Activated naive CD4-positive, alpha-beta T cell treated with anti-CD3 and anti-CD28 coated beads, Interleukin-2, amount 50 U/mL, for 24 hours (primary cell): ENCODE data around the gene ADIPOR2.

ENCODE experiments used
- H3K27ac Mint-ChIP-seq: one replicate; pipeline ENCODE4 v1.8.0; 2021; ENCODE audit warnings: mild to moderate bottlenecking, mixed read lengths
- H3K27me3 Mint-ChIP-seq: one replicate; pipeline ENCODE4 v1.8.0; 2021; ENCODE audit warnings: mixed read lengths
- H3K36me3 Mint-ChIP-seq: one replicate; pipeline ENCODE4 v1.8.0; 2021; ENCODE audit warnings: mixed read lengths
- H3K4me1 Mint-ChIP-seq: one replicate; pipeline ENCODE4 v1.8.0; 2021; ENCODE audit warnings: mixed read lengths
- H3K4me3 Mint-ChIP-seq: one replicate; pipeline ENCODE4 v1.8.0; 2021; ENCODE audit warnings: mild to moderate bottlenecking, mixed read lengths
- H3K9me3 Mint-ChIP-seq: one replicate; pipeline ENCODE4 v1.8.0; 2021; ENCODE audit warnings: mixed read lengths

The ADIPOR2 gene

GRCh38 chr12:1763153-1763552 lies 72.3 kb downstream of the ADIPOR2 start:
- Mint-ChIP-seq H3K4me1 (peaks cover 26% of the 10 kb centered on the region), H3K36me3 (peaks cover 8% of the 10 kb centered on the region), H3K4me3 (no peak overlapping the region), H3K27ac (no peak overlapping the region), H3K27me3 (no peaks in the 10 kb centered on the region), H3K9me3 (no peaks in the 10 kb centered on the region)

- peaks cover 3% of the 10 kb centered on the region for H3K36me3 Mint-ChIP-seq
- no peak overlapping the region for H3K4me3 Mint-ChIP-seq
- no peaks in the 10 kb centered on the region for H3K27me3 Mint-ChIP-seq
- H3K27ac Mint-ChIP-seq = no peak overlapping the region
- H3K4me1 Mint-ChIP-seq = peaks cover 21% of the 10 kb centered on the region
- no peaks in the 10 kb centered on the region for H3K9me3 Mint-ChIP-seq
Observed at GRCh38 chr12:1766110-1766509, 75.2 kb downstream of the ADIPOR2 start.

- Mint-ChIP-seq H3K27me3 (no peaks in the 10 kb centered on the region), H3K4me3 (no peak overlapping the region), H3K36me3 (peaks cover 3% of the 10 kb centered on the region), H3K27ac (no peak overlapping the region), H3K4me1 (peaks cover 23% of the 10 kb centered on the region), H3K9me3 (no peaks in the 10 kb centered on the region)
Observed at GRCh38 chr12:1767407-1768090, 76.7 kb downstream of the ADIPOR2 start.

GRCh38 chr12:1768615-1769014 lies 77.7 kb downstream of the ADIPOR2 start:
- H3K4me1 Mint-ChIP-seq = peaks cover 24% of the 10 kb centered on the region
- no peaks in the 10 kb centered on the region for H3K9me3 Mint-ChIP-seq
- H3K27me3 Mint-ChIP-seq = no peaks in the 10 kb centered on the region
- peaks cover 3% of the 10 kb centered on the region for H3K36me3 Mint-ChIP-seq
- no peak overlapping the region for H3K27ac Mint-ChIP-seq
- no peak overlapping the region for H3K4me3 Mint-ChIP-seq

- H3K27me3 Mint-ChIP-seq = no peaks in the 10 kb centered on the region
- no peak overlapping the region for H3K4me3 Mint-ChIP-seq
- no peak overlapping the region for H3K27ac Mint-ChIP-seq
- peaks cover 6% of the 10 kb centered on the region for H3K36me3 Mint-ChIP-seq
- H3K9me3 Mint-ChIP-seq = no peaks in the 10 kb centered on the region
- peaks cover 21% of the 10 kb centered on the region for H3K4me1 Mint-ChIP-seq
Observed at GRCh38 chr12:1769809-1770494, 79.1 kb downstream of the ADIPOR2 start.

- Mint-ChIP-seq H3K4me1 (peaks cover 29% of the 10 kb centered on the region), H3K27ac (no peak overlapping the region), H3K27me3 (no peaks in the 10 kb centered on the region), H3K9me3 (no peaks in the 10 kb centered on the region), H3K36me3 (peaks cover 14% of the 10 kb centered on the region), H3K4me3 (no peak overlapping the region)
Observed at GRCh38 chr12:1773937-1774655, 83.2 kb downstream of the ADIPOR2 start.

GRCh38 chr12:1776170-1776921 lies 85.5 kb downstream of the ADIPOR2 start:
- Mint-ChIP-seq H3K27ac (peak overlapping the region; percentile 33), H3K27me3 (no peaks in the 10 kb centered on the region), H3K4me3 (no peak overlapping the region), H3K4me1 (peaks cover 26% of the 10 kb centered on the region), H3K36me3 (peaks cover 16% of the 10 kb centered on the region), H3K9me3 (no peaks in the 10 kb centered on the region)

GRCh38 chr12:1777798-1778197 lies 86.9 kb downstream of the ADIPOR2 start:
- peaks cover 23% of the 10 kb centered on the region for H3K4me1 Mint-ChIP-seq
- H3K4me3 Mint-ChIP-seq = no peak overlapping the region
- peaks cover 16% of the 10 kb centered on the region for H3K36me3 Mint-ChIP-seq
- H3K9me3 Mint-ChIP-seq = no peaks in the 10 kb centered on the region
- H3K27me3 Mint-ChIP-seq = no peaks in the 10 kb centered on the region
- H3K27ac Mint-ChIP-seq = no peak overlapping the region

GRCh38 chr12:1778911-1779310 lies 88.0 kb downstream of the ADIPOR2 start:
- no peak overlapping the region for H3K4me3 Mint-ChIP-seq
- no peaks in the 10 kb centered on the region for H3K27me3 Mint-ChIP-seq
- H3K36me3 Mint-ChIP-seq = peaks cover 14% of the 10 kb centered on the region
- H3K4me1 Mint-ChIP-seq = peaks cover 19% of the 10 kb centered on the region
- no peak overlapping the region for H3K27ac Mint-ChIP-seq
- H3K9me3 Mint-ChIP-seq = no peaks in the 10 kb centered on the region

- peaks cover 18% of the 10 kb centered on the region for H3K4me1 Mint-ChIP-seq
- H3K9me3 Mint-ChIP-seq = no peaks in the 10 kb centered on the region
- H3K4me3 Mint-ChIP-seq = no peak overlapping the region
- H3K27me3 Mint-ChIP-seq = no peaks in the 10 kb centered on the region
- peaks cover 15% of the 10 kb centered on the region for H3K36me3 Mint-ChIP-seq
- H3K27ac Mint-ChIP-seq = no peak overlapping the region
Observed at GRCh38 chr12:1779783-1780182, 88.9 kb downstream of the ADIPOR2 start.

GRCh38 chr12:1781772-1782171 lies 90.9 kb downstream of the ADIPOR2 start:
- no peaks in the 10 kb centered on the region for H3K4me1 Mint-ChIP-seq

GRCh38 chr12:1782215-1782614 lies 91.3 kb downstream of the ADIPOR2 start:
- Mint-ChIP-seq H3K36me3 (peaks cover 14% of the 10 kb centered on the region), H3K27ac (no peak overlapping the region), H3K4me1 (no peaks in the 10 kb centered on the region), H3K4me3 (no peak overlapping the region), H3K27me3 (no peaks in the 10 kb centered on the region), H3K9me3 (no peaks in the 10 kb centered on the region)

More at GRCh38 chr12:1781772-1782171, 90.9 kb downstream of the ADIPOR2 start:
- no peak overlapping the region for H3K27ac Mint-ChIP-seq
- H3K36me3 Mint-ChIP-seq = peaks cover 14% of the 10 kb centered on the region
- no peaks in the 10 kb centered on the region for H3K9me3 Mint-ChIP-seq
- no peak overlapping the region for H3K4me3 Mint-ChIP-seq
- no peaks in the 10 kb centered on the region for H3K27me3 Mint-ChIP-seq

GRCh38 chr12:1787714-1788113 lies 96.8 kb downstream of the ADIPOR2 start:
- Mint-ChIP-seq H3K27me3 (no peaks in the 10 kb centered on the region), H3K4me1 (peaks cover 17% of the 10 kb centered on the region), H3K4me3 (no peak overlapping the region), H3K36me3 (peaks cover 5% of the 10 kb centered on the region), H3K27ac (no peak overlapping the region), H3K9me3 (no peaks in the 10 kb centered on the region)

- H3K9me3 Mint-ChIP-seq = no peaks in the 10 kb centered on the region
- H3K36me3 Mint-ChIP-seq = peaks cover 3% of the 10 kb centered on the region
- H3K27me3 Mint-ChIP-seq = no peaks in the 10 kb centered on the region
- H3K4me1 Mint-ChIP-seq = peaks cover 17% of the 10 kb centered on the region
- no peak overlapping the region for H3K4me3 Mint-ChIP-seq
- H3K27ac Mint-ChIP-seq = no peak overlapping the region
Observed at GRCh38 chr12:1790444-1790843, 99.6 kb downstream of the ADIPOR2 start.

GRCh38 chr12:1791104-1791841 lies 100.4 kb downstream of the ADIPOR2 start:
- Mint-ChIP-seq H3K4me1 (peaks cover 24% of the 10 kb centered on the region), H3K27me3 (no peaks in the 10 kb centered on the region), H3K27ac (peak overlapping the region; percentile 19), H3K4me3 (no peak overlapping the region), H3K36me3 (peaks cover under 1% of the 10 kb centered on the region), H3K9me3 (no peaks in the 10 kb centered on the region)
